GM13977 (cell line): ENCODE measurements around the gene ATP2A3.

Experiments used
- DNase-seq: peaks from one replicate; pipeline ENCODE4 v3.0.0; 2012; ENCODE audit warnings: low spot score
- in situ Hi-C: fragments of 300-500 bp; cut with MboI; formaldehyde crosslinking; loops from one replicate; pipeline ENCODE4 v1.12.0; 2022; ENCODE audit warnings: low sequenced_read_pairs, low pct_unique_long_range_greater_than_20kb, mixed read lengths, inconsistent platforms; ENCODE audit not compliant: unreplicated experiment
- TF ChIP-seq, protein P1 (sequence below): IDR thresholded peaks from 2 replicates; pipeline ENCODE4 v1.5.1; 2012; ENCODE audit warnings: mild to moderate bottlenecking, control low read depth; ENCODE audit not compliant: insufficient read depth; ENCODE audit errors: extremely low read depth, missing control alignments

ATP2A3 gene

GRCh38 chr17:3956983-3957382 lies 7.3 kb downstream of the ATP2A3 start:
- in situ Hi-C loops, result no loop called here
- TF ChIP-seq, protein P1, sequence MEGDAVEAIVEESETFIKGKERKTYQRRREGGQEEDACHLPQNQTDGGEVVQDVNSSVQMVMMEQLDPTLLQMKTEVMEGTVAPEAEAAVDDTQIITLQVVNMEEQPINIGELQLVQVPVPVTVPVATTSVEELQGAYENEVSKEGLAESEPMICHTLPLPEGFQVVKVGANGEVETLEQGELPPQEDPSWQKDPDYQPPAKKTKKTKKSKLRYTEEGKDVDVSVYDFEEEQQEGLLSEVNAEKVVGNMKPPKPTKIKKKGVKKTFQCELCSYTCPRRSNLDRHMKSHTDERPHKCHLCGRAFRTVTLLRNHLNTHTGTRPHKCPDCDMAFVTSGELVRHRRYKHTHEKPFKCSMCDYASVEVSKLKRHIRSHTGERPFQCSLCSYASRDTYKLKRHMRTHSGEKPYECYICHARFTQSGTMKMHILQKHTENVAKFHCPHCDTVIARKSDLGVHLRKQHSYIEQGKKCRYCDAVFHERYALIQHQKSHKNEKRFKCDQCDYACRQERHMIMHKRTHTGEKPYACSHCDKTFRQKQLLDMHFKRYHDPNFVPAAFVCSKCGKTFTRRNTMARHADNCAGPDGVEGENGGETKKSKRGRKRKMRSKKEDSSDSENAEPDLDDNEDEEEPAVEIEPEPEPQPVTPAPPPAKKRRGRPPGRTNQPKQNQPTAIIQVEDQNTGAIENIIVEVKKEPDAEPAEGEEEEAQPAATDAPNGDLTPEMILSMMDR, result no peak
- no peak for DNase-seq

- in situ Hi-C loops, result no loop called here
- TF ChIP-seq, protein P1, result no peak
- DNase-seq, result no peak
Observed at GRCh38 chr17:3956327-3956957, 7.8 kb downstream of the ATP2A3 start.

GRCh38 chr17:3955673-3955988 lies 8.6 kb downstream of the ATP2A3 start:
- TF ChIP-seq, protein P1, result no peak
- no peak for DNase-seq
- in situ Hi-C loops, result no loop called here

DNA sequence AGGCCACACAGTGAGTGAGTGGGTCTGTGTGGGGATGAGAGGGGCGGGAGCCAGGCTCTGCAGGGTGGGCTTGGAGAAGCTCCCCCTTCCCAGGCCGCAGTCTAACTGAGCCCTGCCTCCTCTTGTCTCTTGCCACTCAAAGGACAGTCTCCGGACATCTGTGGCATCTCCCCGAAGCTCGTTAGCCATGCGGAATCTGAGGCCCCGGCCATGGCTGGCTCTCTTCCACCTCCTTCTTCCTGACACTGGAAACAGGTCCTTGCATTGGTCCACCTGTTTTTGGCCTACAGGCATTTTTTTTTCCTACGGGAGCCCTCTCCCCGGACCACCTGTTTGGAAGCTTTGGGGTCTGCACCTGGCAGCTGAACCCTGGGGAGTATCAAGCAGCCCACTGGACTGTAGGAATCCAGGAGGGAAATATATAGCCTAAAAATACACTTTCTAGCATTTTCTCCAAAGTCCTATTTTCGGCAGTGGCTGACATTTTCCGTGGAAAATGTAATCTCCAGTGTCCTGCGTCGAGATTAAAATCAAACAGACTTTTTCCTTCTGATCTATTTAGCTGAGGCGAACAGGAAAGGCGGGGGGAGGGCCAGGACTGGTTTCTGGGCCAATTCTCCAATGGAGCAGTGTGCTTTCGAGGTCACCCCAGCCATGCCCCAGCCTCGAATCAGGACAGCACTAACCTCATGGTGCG lies 9.1 kb downstream of the ATP2A3 start:
- in situ Hi-C loops, result no loop called here
- DNase-seq, result no peak
- TF ChIP-seq, protein P1, result no peak

- DNase-seq, result no peak
- in situ Hi-C loops, result no loop called here
- TF ChIP-seq, protein P1, result no peak
Observed at GRCh38 chr17:3954086-3954485, 10.2 kb downstream of the ATP2A3 start.

- no peak for DNase-seq
- in situ Hi-C loops, result no loop called here
- TF ChIP-seq, protein P1, result no peak
Observed at GRCh38 chr17:3953542-3953941, 10.7 kb downstream of the ATP2A3 start.
